CD4-positive, alpha-beta memory T cell (primary cell): ENCODE results near the gene NBAS. TPM values are rescaled to one million over a fixed set of nuclear protein-coding genes. Genes with fewer than 3 reads are reported as not detected.

Experiments used
- CTCF ChIA-PET: fragments of 350-600 bp; sonication (Branson Sonifier 250); formaldehyde crosslinking; loops from one replicate; lab custom pipeline; 2021; ENCODE audit warnings: inconsistent platforms; ENCODE audit not compliant: partially characterized antibody; lab: Charles Lee
- POLR2A ChIA-PET: fragments of 350-600 bp; sonication (Branson Sonifier 250); formaldehyde crosslinking; loops from one replicate; lab custom pipeline; 2021; ENCODE audit not compliant: partially characterized antibody; lab: Charles Lee
- DNase-seq, 5 donors: peaks; one replicate each; pipeline versions ENCODE4 v3.0.0 to v3.0.0-alpha.2; 2020 to 2022; ENCODE audit warnings: mixed read lengths in 1 of 5
- H3K27ac ChIP-seq: one replicate; pipeline ENCODE4 v1.7.0; 2013; ENCODE audit warnings: low read depth, low read length
- H3K27me3 ChIP-seq: 2 replicates; pipeline ENCODE4 v1.7.0; 2013; ENCODE audit warnings: mild to moderate bottlenecking, low read length, moderate library complexity; ENCODE audit not compliant: insufficient read depth
- H3K36me3 ChIP-seq: 2 replicates; pipeline ENCODE4 v1.7.0; 2013; ENCODE audit warnings: mild to moderate bottlenecking, low read length, moderate library complexity; ENCODE audit not compliant: insufficient read depth
- H3K4me1 ChIP-seq: 2 replicates; pipeline ENCODE4 v1.7.0; 2013; ENCODE audit warnings: mild to moderate bottlenecking, low read length, moderate library complexity; ENCODE audit not compliant: insufficient read depth
- H3K4me3 ChIP-seq, 2 donors: one replicate each; pipeline ENCODE4 v1.7.0; 2013; ENCODE audit warnings: low read length in 2 of 2, mild to moderate bottlenecking in 1 of 2
- H3K9me3 ChIP-seq, 2 donors: one replicate each; pipeline ENCODE4 v1.7.0; 2013; ENCODE audit warnings: low read length in 2 of 2, control low read depth in 1 of 2; ENCODE audit not compliant: control insufficient read depth in 1 of 2
- H3K27ac Mint-ChIP-seq, 7 donors: one replicate each; pipeline ENCODE4 v1.8.0; 2020 to 2021; ENCODE audit warnings: mixed read lengths in 7 of 7, mild to moderate bottlenecking in 6 of 7, inconsistent platforms in 3 of 7, moderate library complexity in 3 of 7
- H3K27me3 Mint-ChIP-seq, 2 donors: one replicate each; pipeline ENCODE4 v1.8.0; 2020 to 2021; ENCODE audit warnings: mixed read lengths in 2 of 2
- H3K36me3 Mint-ChIP-seq, 2 donors: one replicate each; pipeline ENCODE4 v1.8.0; 2020 to 2021; ENCODE audit warnings: mixed read lengths in 2 of 2, inconsistent platforms in 1 of 2, mild to moderate bottlenecking in 1 of 2
- H3K4me1 Mint-ChIP-seq, 4 donors: one replicate each; pipeline ENCODE4 v1.8.0; 2020 to 2021; ENCODE audit warnings: mixed read lengths in 4 of 4, mild to moderate bottlenecking in 1 of 4
- H3K4me3 Mint-ChIP-seq, 8 donors: one replicate each; pipeline ENCODE4 v1.8.0; 2020 to 2021; ENCODE audit warnings: mixed read lengths in 8 of 8, mild to moderate bottlenecking in 7 of 8, moderate library complexity in 6 of 8, inconsistent platforms in 3 of 8
- H3K9me3 Mint-ChIP-seq, 8 donors: one replicate each; pipeline ENCODE4 v1.8.0; 2020 to 2021; ENCODE audit warnings: mixed read lengths in 8 of 8, mild to moderate bottlenecking in 5 of 8, inconsistent platforms in 3 of 8, moderate library complexity in 1 of 8
- intact Hi-C: fragments of 100-400 bp; cut with micrococcal nuclease; formaldehyde crosslinking; loops from one replicate; pipeline ENCODE4 v1.15.1; 2023
- polyA plus RNA-seq, 2 donors: library from polyadenylated mRNA; unstranded; fragments of 300-500 nt; fragmentation: Illumina TruSeq; gene quantifications; one replicate each; pipeline ENCODE4 v1.2.3, GENCODE V29; 2021
- total RNA-seq, 2 experiments: library from RNA; stranded (reverse); gene quantifications; one replicate each; pipeline ENCODE4 v1.2.3, GENCODE V29; 2021

Gene NBAS
- total and polyA plus RNA-seq, 4 experiments from 2014 or later = 16.1 to 37.0 (median 27.1) TPM

DNA sequence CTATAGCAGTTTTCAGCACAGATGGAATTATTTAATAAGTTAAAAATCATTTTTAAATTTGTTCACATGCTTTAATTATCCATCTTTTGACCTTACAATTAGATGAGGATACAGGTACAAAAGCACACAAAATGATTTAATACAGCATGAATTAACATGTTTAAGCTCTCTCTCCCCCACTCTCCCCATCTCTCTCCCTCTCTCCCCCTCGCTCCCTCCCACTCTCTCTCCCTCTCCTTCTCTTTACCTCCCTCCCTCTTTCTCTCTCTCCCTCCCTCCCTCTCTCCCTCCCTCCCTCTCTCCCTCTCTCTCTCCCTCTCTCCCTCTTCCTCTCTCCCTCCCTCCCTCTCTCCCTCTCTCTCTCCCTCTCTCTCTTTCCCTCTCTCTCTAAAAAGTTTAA, 7.6 kb downstream of the NBAS start:
- peaks cover 37 to 40% of the 10 kb centered on the region in 2 donors for H3K36me3 Mint-ChIP-seq
- no peak overlapping the region for H3K4me3 Mint-ChIP-seq
- no peak for DNase-seq
- POLR2A ChIA-PET = no interaction called here
- intact Hi-C loops = no loop called here
- H3K36me3 ChIP-seq = peaks cover 4% of the 10 kb centered on the region
- no peak overlapping the region for H3K4me3 ChIP-seq
- H3K4me1 Mint-ChIP-seq = peaks cover 7 to 12% (median 10%) of the 10 kb centered on the region in 4 donors
- H3K9me3 ChIP-seq = no peaks in the 10 kb centered on the region
- no peaks in the 10 kb centered on the region for H3K27me3 Mint-ChIP-seq
- H3K9me3 Mint-ChIP-seq = no peaks in the 10 kb centered on the region
- CTCF ChIA-PET = interaction anchor here (1.3 to 1.6 kb wide), 2 partner anchors 21 to 24 kb away, joined by 4 to 5 read pairs; no protein-coding TSS in a partner anchor
- no peak overlapping the region for H3K27ac ChIP-seq
- no peak overlapping the region for H3K27ac Mint-ChIP-seq
- H3K27me3 ChIP-seq = no peaks in the 10 kb centered on the region
- H3K4me1 ChIP-seq = peaks cover 6% of the 10 kb centered on the region

DNA sequence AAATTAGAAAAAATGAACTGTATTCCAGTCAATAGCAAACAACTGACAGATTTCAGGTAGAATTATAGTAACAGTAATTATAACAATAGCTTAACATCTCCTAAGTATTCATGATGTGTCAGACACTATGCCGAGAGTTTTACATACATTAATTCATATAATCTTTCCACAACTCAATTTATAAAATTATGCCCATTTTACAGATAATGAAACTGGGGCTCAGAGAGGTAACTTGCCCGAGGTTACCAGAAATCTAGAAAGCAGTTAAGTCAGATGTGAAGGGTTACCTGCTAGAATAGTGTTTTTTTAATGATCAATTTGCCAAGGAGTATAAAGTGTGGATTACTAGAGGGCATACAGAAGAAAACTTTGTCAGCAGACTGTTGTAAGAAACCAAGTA, 12.2 kb downstream of the NBAS start:
- no peak overlapping the region for H3K4me3 ChIP-seq
- H3K9me3 Mint-ChIP-seq = no peaks in the 10 kb centered on the region

DNA sequence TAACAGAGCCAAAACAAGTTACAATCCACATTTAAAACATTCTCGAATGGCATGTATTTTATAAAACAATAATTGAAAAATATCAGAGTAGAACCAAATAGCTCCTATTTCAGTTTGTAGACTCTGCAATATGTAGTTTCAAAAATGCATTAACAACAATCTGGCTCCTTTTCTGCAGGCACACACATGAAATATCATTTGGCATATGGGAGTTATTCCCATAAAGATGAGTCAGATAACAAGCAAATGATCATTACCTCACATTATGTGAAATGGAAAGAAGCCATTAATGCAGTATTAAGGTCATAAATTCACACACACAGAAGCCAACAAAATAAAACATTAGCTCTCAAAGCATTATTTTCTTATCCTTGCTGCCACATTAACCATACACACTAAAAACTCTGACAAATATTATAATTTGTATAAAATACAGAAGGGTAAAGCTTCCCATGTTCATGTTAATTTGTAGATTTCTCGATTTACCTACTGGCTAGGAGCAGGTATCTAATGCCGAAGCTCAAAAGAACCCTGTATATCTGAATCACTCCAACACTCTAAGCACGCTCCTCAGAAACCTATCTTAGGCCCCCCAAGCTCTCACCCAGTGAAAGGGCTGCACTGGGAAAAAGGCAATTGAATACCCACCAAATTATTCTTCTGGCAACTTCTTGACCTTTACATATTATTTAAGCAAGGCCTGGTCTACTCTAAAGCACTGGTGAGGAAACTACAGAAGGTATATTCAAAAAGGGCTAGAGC, 13.8 kb downstream of the NBAS start:
- Histone ChIP-seq H3K27me3 (no peaks in the 10 kb centered on the region), H3K4me3 (no peak overlapping the region), H3K4me1 (no peaks in the 10 kb centered on the region), H3K9me3 (no peaks in the 10 kb centered on the region), H3K27ac (no peak overlapping the region), H3K36me3 (peaks cover 4% of the 10 kb centered on the region)
- ChIA-PET CTCF (interaction anchor here (1.0 to 5.2 kb wide), 2 partner anchors 10 to 29 kb away, joined by 4 to 25 read pairs; no protein-coding TSS in a partner anchor), POLR2A (no interaction called here)
- no peak for DNase-seq
- Mint-ChIP-seq H3K27ac (no peak overlapping the region), H3K9me3 (no peaks in the 10 kb centered on the region), H3K36me3 (peaks cover 25 to 33% of the 10 kb centered on the region in 2 donors), H3K4me1 (peaks cover 0 to 6% (median 4%) of the 10 kb centered on the region in 4 donors), H3K4me3 (no peak overlapping the region), H3K27me3 (no peaks in the 10 kb centered on the region)
- intact Hi-C loops = no loop called here

More for the DNA sequence above, 12.2 kb downstream of the NBAS start:
- Mint-ChIP-seq H3K4me3 (no peak overlapping the region), H3K27me3 (no peaks in the 10 kb centered on the region), H3K4me1 (peaks cover 0 to 5% (median under 1%) of the 10 kb centered on the region in 4 donors), H3K27ac (peak overlapping the region in 1 of 7 donors; percentile 53), H3K36me3 (peaks cover 29 to 33% of the 10 kb centered on the region in 2 donors)
- intact Hi-C loops = no loop called here
- ChIA-PET POLR2A (no interaction called here), CTCF (interaction anchor here (5.2 kb wide), 1 partner anchor 28 kb away, joined by 25 read pairs; no protein-coding TSS in a partner anchor)
- DNase-seq = no peak
- no peaks in the 10 kb centered on the region for H3K27me3 ChIP-seq
- no peaks in the 10 kb centered on the region for H3K9me3 ChIP-seq
- H3K27ac ChIP-seq = no peak overlapping the region
- peaks cover 4% of the 10 kb centered on the region for H3K36me3 ChIP-seq
- no peaks in the 10 kb centered on the region for H3K4me1 ChIP-seq

DNA sequence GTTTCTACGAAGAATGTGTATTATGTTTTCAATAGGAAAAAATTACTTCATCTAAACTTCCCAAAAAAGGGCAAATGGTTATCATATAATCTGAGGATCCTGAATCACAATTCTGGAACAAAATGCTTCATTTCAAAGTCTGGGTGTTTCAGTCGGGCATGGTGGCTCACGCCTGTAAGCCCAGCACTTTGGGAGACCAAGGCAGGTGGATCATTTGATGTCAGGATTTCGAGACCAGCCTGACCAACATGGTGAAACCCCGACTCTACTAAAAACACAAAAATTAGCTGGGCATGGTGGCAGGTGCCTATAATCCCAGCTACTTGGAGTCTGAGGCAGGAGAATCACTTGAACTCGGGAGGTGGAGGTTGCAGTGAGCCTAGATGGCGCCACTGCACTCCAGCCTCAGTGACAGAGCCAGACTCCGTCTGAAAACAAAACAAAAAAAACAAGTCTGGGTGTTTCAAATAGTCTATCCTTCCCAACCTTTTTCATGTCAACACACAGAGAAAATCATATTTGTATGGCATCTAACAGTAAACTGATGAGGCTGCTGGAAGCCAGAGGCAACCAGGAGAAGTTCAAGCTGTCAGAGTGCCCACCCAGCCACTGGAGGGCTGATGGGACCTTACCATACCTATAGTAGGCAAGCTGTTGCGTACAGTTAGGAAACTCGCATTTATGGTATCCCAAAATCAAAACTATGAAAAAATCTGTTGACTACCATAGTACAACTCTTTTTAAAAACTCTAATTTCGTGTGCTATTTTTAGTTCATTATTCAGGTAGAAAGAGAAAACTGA, 14.6 kb downstream of the NBAS start:
- Mint-ChIP-seq H3K4me3 (peak overlapping the region in 1 of 8 donors; percentile 31), H3K4me1 (peaks cover 0 to 6% (median 4%) of the 10 kb centered on the region in 4 donors), H3K36me3 (peaks cover 20 to 28% of the 10 kb centered on the region in 2 donors), H3K27me3 (no peaks in the 10 kb centered on the region), H3K27ac (no peak overlapping the region), H3K9me3 (no peaks in the 10 kb centered on the region)
- no peaks in the 10 kb centered on the region for H3K9me3 ChIP-seq
- DNase-seq = no peak
- CTCF ChIA-PET = interaction anchor here (1.0 to 5.2 kb wide), 4 partner anchors 9 to 38 kb away, joined by 3 to 25 read pairs (median 4); no protein-coding TSS in a partner anchor
- H3K4me1 ChIP-seq = no peaks in the 10 kb centered on the region
- H3K36me3 ChIP-seq = peaks cover 1% of the 10 kb centered on the region
- H3K27ac ChIP-seq = no peak overlapping the region
- H3K27me3 ChIP-seq = no peaks in the 10 kb centered on the region
- POLR2A ChIA-PET = no interaction called here
- H3K4me3 ChIP-seq = no peak overlapping the region
- intact Hi-C loops = no loop called here

DNA sequence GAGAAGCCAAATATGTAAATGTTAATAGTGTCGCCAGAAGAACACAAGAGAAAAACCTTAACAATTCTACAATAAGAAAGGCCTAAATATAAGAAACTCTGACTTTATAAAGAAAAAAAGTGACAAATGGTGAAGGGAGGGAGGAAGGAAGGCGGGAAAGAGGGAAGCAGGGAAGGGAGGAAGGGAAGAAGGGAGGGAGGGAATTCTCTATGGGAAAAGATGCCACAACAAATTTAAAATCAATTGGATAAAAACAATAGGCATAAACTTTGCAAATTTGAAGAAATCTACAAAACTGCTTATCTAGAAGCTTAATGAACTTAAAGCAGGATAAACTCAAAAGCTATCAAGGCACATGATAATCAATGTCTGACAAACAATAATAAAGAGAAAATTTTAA, 16.9 kb downstream of the NBAS start:
- H3K36me3 ChIP-seq = no peaks in the 10 kb centered on the region
- no peaks in the 10 kb centered on the region for H3K27me3 ChIP-seq
- H3K4me1 ChIP-seq = no peaks in the 10 kb centered on the region
- DNase-seq = no peak
- no peak overlapping the region for H3K4me3 ChIP-seq
- no peaks in the 10 kb centered on the region for H3K9me3 ChIP-seq
- H3K27me3 Mint-ChIP-seq = no peaks in the 10 kb centered on the region
- ChIA-PET POLR2A (no interaction called here), CTCF (interaction anchor here (1.1 to 2.2 kb wide), 2 partner anchors 17 to 33 kb away, joined by 3 to 7 read pairs; partner anchors contain the start of gene NBAS)
- no peak overlapping the region for H3K4me3 Mint-ChIP-seq
- intact Hi-C loops = no loop called here
- peaks cover 0 to 11% (median 9%) of the 10 kb centered on the region in 4 donors for H3K4me1 Mint-ChIP-seq
- no peak overlapping the region for H3K27ac ChIP-seq
- no peaks in the 10 kb centered on the region for H3K9me3 Mint-ChIP-seq
- peaks cover 23 to 26% of the 10 kb centered on the region in 2 donors for H3K36me3 Mint-ChIP-seq
- no peak overlapping the region for H3K27ac Mint-ChIP-seq

- Mint-ChIP-seq H3K27me3 (no peaks in the 10 kb centered on the region), H3K27ac (peak overlapping the region in 1 of 7 donors; percentile 17), H3K4me3 (no peak overlapping the region), H3K9me3 (no peaks in the 10 kb centered on the region), H3K4me1 (peaks cover 0 to 11% (median 8%) of the 10 kb centered on the region in 4 donors), H3K36me3 (peaks cover 16 to 24% of the 10 kb centered on the region in 2 donors)
- intact Hi-C loops = no loop called here
- no peak overlapping the region for H3K27ac ChIP-seq
- ChIA-PET POLR2A (no interaction called here), CTCF (interaction anchor here (1.1 to 2.2 kb wide), 2 partner anchors 18 to 34 kb away, joined by 3 to 7 read pairs; partner anchors contain the start of gene NBAS)
- H3K36me3 ChIP-seq = no peaks in the 10 kb centered on the region
- no peak for DNase-seq
- no peaks in the 10 kb centered on the region for H3K27me3 ChIP-seq
- no peak overlapping the region for H3K4me3 ChIP-seq
- H3K9me3 ChIP-seq = no peaks in the 10 kb centered on the region
- no peaks in the 10 kb centered on the region for H3K4me1 ChIP-seq
Measured at GRCh38 chr2:15543541-15543940, 17.6 kb downstream of the NBAS start.

- Histone ChIP-seq H3K9me3 (no peaks in the 10 kb centered on the region), H3K27me3 (no peaks in the 10 kb centered on the region), H3K4me1 (no peaks in the 10 kb centered on the region), H3K27ac (no peak overlapping the region), H3K4me3 (no peak overlapping the region), H3K36me3 (no peaks in the 10 kb centered on the region)
- POLR2A ChIA-PET = no interaction called here
- no peak overlapping the region for H3K4me3 Mint-ChIP-seq
- H3K4me1 Mint-ChIP-seq = peaks cover 0 to 11% (median 8%) of the 10 kb centered on the region in 4 donors
- intact Hi-C loops = no loop called here
- H3K27ac Mint-ChIP-seq = peak overlapping the region in 1 of 7 donors; percentile 17
- CTCF ChIA-PET = interaction anchor here (1.1 to 2.2 kb wide), 2 partner anchors 18 to 34 kb away, joined by 3 to 7 read pairs; partner anchors contain the start of gene NBAS
- H3K9me3 Mint-ChIP-seq = no peaks in the 10 kb centered on the region
- DNase-seq = no peak
- H3K27me3 Mint-ChIP-seq = no peaks in the 10 kb centered on the region
- peaks cover 19 to 24% of the 10 kb centered on the region in 2 donors for H3K36me3 Mint-ChIP-seq
Measured at GRCh38 chr2:15543053-15543452, 18.1 kb downstream of the NBAS start.
